Liver (tissue), 3 donors: ENCODE measurements around the gene KLF11.

Experiments used
- ATF3 ChIP-seq: IDR thresholded peaks from 2 replicates; pipeline ENCODE4 v1.6.1; 2016; ENCODE audit warnings: antibody characterized with exemption
- CTCF ChIP-seq: fragments of 150-350 bp; IDR thresholded peaks from 2 replicates; pipeline ENCODE4 v1.5.1; 2017; ENCODE audit warnings: improper control_type of control experiment, low read depth, low read length; ENCODE audit not compliant: missing input control
- HNF4A ChIP-seq, 2 donors: conservative IDR thresholded peaks; 2 replicates each; pipeline ENCODE4 v1.6.1; 2016; ENCODE audit warnings: antibody characterized with exemption in 2 of 2, mild to moderate bottlenecking in 2 of 2
- HNF4G ChIP-seq: IDR thresholded peaks from 2 replicates; pipeline ENCODE4 v1.6.1; 2016; ENCODE audit warnings: antibody characterized with exemption
- JUND ChIP-seq, 2 donors: IDR thresholded peaks; 2 replicates each; pipeline ENCODE4 v1.6.1; 2016; ENCODE audit warnings: antibody characterized with exemption in 2 of 2
- MAX ChIP-seq: IDR thresholded peaks from 2 replicates; pipeline ENCODE4 v1.6.1; 2016; ENCODE audit warnings: antibody characterized with exemption
- REST ChIP-seq: IDR thresholded peaks from 2 replicates; pipeline ENCODE4 v1.6.1; 2016; ENCODE audit warnings: antibody characterized with exemption, mild to moderate bottlenecking
- SP1 ChIP-seq: IDR thresholded peaks from 2 replicates; pipeline ENCODE4 v1.6.1; 2018; ENCODE audit warnings: antibody characterized with exemption, mild to moderate bottlenecking
- TAF1 ChIP-seq: conservative IDR thresholded peaks from 2 replicates; pipeline ENCODE4 v1.6.1; 2016; ENCODE audit warnings: antibody characterized with exemption, mild to moderate bottlenecking
- YY1 ChIP-seq: IDR thresholded peaks from 2 replicates; pipeline ENCODE4 v1.6.1; 2016; ENCODE audit warnings: antibody characterized with exemption, mild to moderate bottlenecking
- ZBTB33 ChIP-seq: IDR thresholded peaks from 2 replicates; pipeline ENCODE4 v1.6.1; 2016; ENCODE audit warnings: antibody characterized with exemption
- donor health status: healthy.
- donor health status: healthy.

- TF ChIP-seq CTCF (no peak), ZBTB33 (no peak), ATF3 (no peak), MAX (no peak), SP1 (no peak), YY1 (no peak), TAF1 (no peak), REST (no peak), HNF4G (no peak), HNF4A (conservative IDR thresholded peaks at IDR 0.05) (no peak), JUND (IDR thresholded peaks at IDR 0.05) (no peak)
These were observed 43.6 kb downstream of the KLF11 start for GRCh38 chr2:10086950-10087349.
